Measurements from ENCODE around the gene MINDY3. TPM values are rescaled to one million over a fixed set of nuclear protein-coding genes. Genes with fewer than 3 reads are reported as not detected.

The MINDY3 gene
- total RNA-seq, 1 experiment from 2014 or later: 14.9 TPM

DNA sequence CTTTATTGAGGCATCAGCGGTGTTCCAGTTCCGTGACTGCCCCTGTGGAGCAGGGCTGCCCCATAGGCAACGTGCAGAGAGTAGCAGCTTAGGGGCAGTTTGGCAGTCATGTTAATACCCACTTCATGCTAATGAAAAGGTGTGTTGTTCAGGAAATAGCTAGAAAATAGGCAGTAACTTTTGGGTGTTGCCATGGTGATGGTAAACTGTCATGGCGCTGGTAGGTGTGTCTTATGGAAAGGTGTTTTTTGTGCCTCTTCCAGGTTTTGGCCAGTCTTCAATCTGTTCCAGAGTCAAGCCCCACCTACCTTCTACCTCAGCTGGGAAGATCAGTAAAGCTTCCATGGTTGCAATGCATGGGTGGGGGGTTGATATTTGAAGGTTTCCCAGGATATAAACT is 36.3 kb upstream of the MINDY3 start:
- H3K27ac ChIP-seq (ENCODE audit: insufficient read length, low read depth, low read length): no peak overlapping the region
- H3K27me3 ChIP-seq (ENCODE audit: insufficient read depth, low read length): no peaks in the 10 kb centered on the region
- no peak overlapping the region for H2BK20ac ChIP-seq (ENCODE audit: low read depth, low read length, poor library complexity, severe bottlenecking)
- no peak overlapping the region for H3T11ph ChIP-seq (ENCODE audit: low read length)
- H2AK5ac ChIP-seq (ENCODE audit: insufficient read length, low read length): no peak overlapping the region
- no peak overlapping the region for H2AFZ ChIP-seq (ENCODE audit: low read length)
- no peak overlapping the region for H3K4me2 ChIP-seq (ENCODE audit: insufficient read depth, insufficient read length, low read length)
- WGBS (ENCODE audit: extremely low coverage, insufficient read length, low lambda C conversion rate): no CpG with 5 or more reads among the region's 4 CpGs
- H3K23ac ChIP-seq (ENCODE audit: insufficient read length, low read depth, low read length): no peak overlapping the region
- H3K79me1 ChIP-seq (ENCODE audit: insufficient read depth, low read depth, low read length, poor library complexity, severe bottlenecking): no peaks in the 10 kb centered on the region
- Mint-ChIP-seq H3K36me3 (ENCODE audit: insufficient read depth in 1 of 3, low read depth in 3 of 3) (no peaks in the 10 kb centered on the region), H3K4me3 (no peak overlapping the region), H3K27ac (no peak overlapping the region), H3K9me3 (no peaks in the 10 kb centered on the region), H3K4me1 (peaks cover 2 to 11% of the 10 kb centered on the region in 2 experiments), H3K27me3 (ENCODE audit: low read depth) (peaks cover 2% of the 10 kb centered on the region; the same call in 1 of the 2 replicates)
- H3K9ac ChIP-seq (ENCODE audit: extremely low read depth, insufficient read length, low read length): no peak overlapping the region
- no peak overlapping the region for H4K8ac ChIP-seq (replicated peaks; ENCODE audit: insufficient read length, low read depth, low read length)
- H3K14ac ChIP-seq (ENCODE audit: insufficient read depth, low read length): no peak overlapping the region
- no peak overlapping the region for H4K5ac ChIP-seq (ENCODE audit: insufficient read length, low read depth, low read length)
- no peak overlapping the region for H3K18ac ChIP-seq (ENCODE audit: insufficient read length, low read depth, low read length)
- no peaks in the 10 kb centered on the region for H3K4me1 ChIP-seq (ENCODE audit: insufficient read depth, low read length)
- no peak overlapping the region for H3K56ac ChIP-seq (ENCODE audit: insufficient read length, low read depth, low read length)
- TF ChIP-seq CTCF (conservative IDR thresholded peaks at IDR 0.05): no peak
- H3K4ac ChIP-seq (ENCODE audit: low read depth, low read length): no peak overlapping the region
- H3K79me2 ChIP-seq (ENCODE audit: insufficient read depth, low read length): no peaks in the 10 kb centered on the region
- no peaks in the 10 kb centered on the region for H3K23me2 ChIP-seq (ENCODE audit: insufficient read length, low read depth, low read length, poor library complexity, severe bottlenecking)
- DNase-seq: no peak
- H2BK15ac ChIP-seq (ENCODE audit: low read depth, low read length): no peak overlapping the region
- no peak overlapping the region for H2BK5ac ChIP-seq (ENCODE audit: insufficient read length, low read length)
- H3K9me3 ChIP-seq (ENCODE audit: control insufficient read depth, low read depth, low read length): no peaks in the 10 kb centered on the region
- no peak overlapping the region for H4K91ac ChIP-seq (ENCODE audit: insufficient read length, low read depth, low read length)
- no peaks in the 10 kb centered on the region for H4K20me1 ChIP-seq (ENCODE audit: control insufficient read depth, insufficient read depth, insufficient read length)
- no peak overlapping the region for H2BK12ac ChIP-seq (ENCODE audit: insufficient read length, low read depth, low read length)
- no peak overlapping the region for H2BK120ac ChIP-seq (ENCODE audit: low read depth, low read length, poor library complexity, severe bottlenecking)
